Midbrain (tissue), 1 donor: ENCODE data around the gene FAM168A.
"Not testable (repeated sequence)": the region's sequence is repeated elsewhere in the genome, so short reads cannot be mapped to it uniquely, and the experiment has no call there.

ENCODE experiments used
- DNase-seq: peaks from one replicate; lab custom pipeline; 2025; lab: John Stamatoyannopoulos, UW

Gene FAM168A

GRCh38 chr11:73468590-73469161 is 129.2 kb downstream of the FAM168A start:
- DNase-seq, result no peak

GRCh38 chr11:73467505-73467904 is 130.4 kb downstream of the FAM168A start:
- peak; percentile 30 for DNase-seq

GRCh38 chr11:73466643-73467042 is 131.3 kb downstream of the FAM168A start:
- DNase-seq, result no peak

GRCh38 chr11:73465871-73466270 is 132.0 kb downstream of the FAM168A start:
- DNase-seq, result no peak

- DNase-seq, result peak; percentile 28
Observed at GRCh38 chr11:73465023-73465675, 132.8 kb downstream of the FAM168A start.

- DNase-seq, result no peak
Observed at GRCh38 chr11:73464347-73464746, 133.6 kb downstream of the FAM168A start.

- DNase-seq, result no peak
Observed at GRCh38 chr11:73463359-73463758, 134.6 kb downstream of the FAM168A start.

- DNase-seq, result no peak
Observed at GRCh38 chr11:73461964-73462363, 135.9 kb downstream of the FAM168A start.

GRCh38 chr11:73461335-73461840 is 136.5 kb downstream of the FAM168A start:
- no peak for DNase-seq

GRCh38 chr11:73458201-73458600 is 139.7 kb downstream of the FAM168A start:
- no peak for DNase-seq

GRCh38 chr11:73454987-73455386 is 142.9 kb downstream of the FAM168A start:
- DNase-seq, result peak; percentile 63

- no peak for DNase-seq
Observed at GRCh38 chr11:73453562-73453961, 144.3 kb downstream of the FAM168A start.

- no peak for DNase-seq
Observed at GRCh38 chr11:73452726-73453125, 145.2 kb downstream of the FAM168A start.

GRCh38 chr11:73451896-73452295 is 146.0 kb downstream of the FAM168A start:
- no peak for DNase-seq

- DNase-seq, result no peak
Observed at GRCh38 chr11:73446766-73447165, 151.1 kb downstream of the FAM168A start.

GRCh38 chr11:73445980-73446379 is 151.9 kb downstream of the FAM168A start:
- no peak for DNase-seq

GRCh38 chr11:73439002-73439843 is 158.7 kb downstream of the FAM168A start:
- no peak for DNase-seq

GRCh38 chr11:73436859-73437258 is 161.1 kb downstream of the FAM168A start:
- DNase-seq, result not testable (repeated sequence)

GRCh38 chr11:73431396-73431795 is 166.5 kb downstream of the FAM168A start:
- DNase-seq, result no peak

- DNase-seq, result no peak
Observed at GRCh38 chr11:73430326-73430725, 167.6 kb downstream of the FAM168A start.

GRCh38 chr11:73429121-73429750 is 168.7 kb downstream of the FAM168A start:
- no peak for DNase-seq

GRCh38 chr11:73428699-73429098 is 169.2 kb downstream of the FAM168A start:
- DNase-seq, result no peak
